Smooth muscle cell (in vitro differentiated cells): ENCODE data around the gene CBLL1. TPM values are rescaled to one million over a fixed set of nuclear protein-coding genes. Genes with fewer than 3 reads are reported as not detected.

Experiments used
- DNase-seq: peaks from one replicate; lab custom pipeline; 2025; ENCODE audit not compliant: unreplicated experiment; lab: John Stamatoyannopoulos, UW
- H2AFZ ChIP-seq: fragments of 200-600 bp; sonication (generic); 2 replicates; pipeline ENCODE4 v1.6.0; 2016; ENCODE audit warnings: antibody characterized with exemption, low read depth, mild to moderate bottlenecking
- H3F3A ChIP-seq: fragments of 200-600 bp; sonication (generic); 2 replicates; pipeline ENCODE4 v1.6.0; 2017; ENCODE audit warnings: antibody characterized with exemption, low read depth
- H3K27ac ChIP-seq: fragments of 200-600 bp; sonication (generic); 2 replicates; pipeline ENCODE4 v1.5.1; 2016; ENCODE audit warnings: low read depth, mild to moderate bottlenecking
- H3K27me3 ChIP-seq: fragments of 200-600 bp; sonication (generic); 2 replicates; pipeline ENCODE4 v1.6.1; 2016; ENCODE audit warnings: low read depth, mild to moderate bottlenecking
- H3K36me3 ChIP-seq: fragments of 200-600 bp; sonication (generic); 2 replicates; pipeline ENCODE4 v1.5.1; 2016; ENCODE audit warnings: low read depth
- H3K4me1 ChIP-seq: fragments of 200-600 bp; sonication (generic); 2 replicates; pipeline ENCODE4 v1.5.1; 2016; ENCODE audit warnings: low read depth
- H3K4me2 ChIP-seq: fragments of 200-600 bp; sonication (generic); 2 replicates; pipeline ENCODE4 v1.6.0; 2016; ENCODE audit warnings: mild to moderate bottlenecking
- H3K4me3 ChIP-seq: fragments of 200-600 bp; sonication (generic); 2 replicates; pipeline ENCODE4 v1.5.1; 2016; ENCODE audit warnings: mild to moderate bottlenecking
- H3K79me2 ChIP-seq: fragments of 200-600 bp; sonication (generic); 2 replicates; pipeline ENCODE4 v1.6.0; 2016; ENCODE audit warnings: low read depth, mild to moderate bottlenecking
- H3K9ac ChIP-seq: fragments of 200-600 bp; sonication (generic); 2 replicates; pipeline ENCODE4 v1.6.0; 2016; ENCODE audit warnings: low read depth
- H3K9me3 ChIP-seq: fragments of 200-600 bp; sonication (generic); replicated peaks from 2 replicates; pipeline ENCODE4 v1.5.1; 2016; ENCODE audit warnings: low read depth
- H4K20me1 ChIP-seq: fragments of 200-600 bp; sonication (generic); 2 replicates; pipeline ENCODE4 v1.6.0; 2016; ENCODE audit warnings: low read depth
- WGBS: methylation state at CpG from one replicate; pipeline ENCODE4 v1.1.7; 2016; ENCODE audit warnings: low lambda C conversion rate; 5-methylcytosine and 5-hydroxymethylcytosine counted together
- polyA plus RNA-seq: library from polyadenylated mRNA; unstranded; fragments of >200 nt; fragmentation: Nextera tagmentation; extraction: Ambion mirVana; gene quantifications from 2 replicates; pipeline ENCODE4 v1.2.1, GENCODE V29; 2016
- total RNA-seq: library from RNA; depleted of rRNA; stranded (reverse); fragments of >200 nt; gene quantifications from 2 replicates; pipeline ENCODE4 v1.2.3, GENCODE V29; 2014
- TF ChIP-seq, protein P1 (sequence below): fragments of 200-600 bp; sonication (generic); IDR thresholded peaks from 2 replicates; pipeline ENCODE4 v1.5.1; 2017; ENCODE audit warnings: borderline replicate concordance, mild to moderate bottlenecking, antibody characterized with exemption; ENCODE audit not compliant: insufficient read depth, poor library complexity, severe bottlenecking

The CBLL1 gene
- total and polyA plus RNA-seq, 2 experiments from 2014 or later: 17.8 to 22.9 TPM

DNA sequence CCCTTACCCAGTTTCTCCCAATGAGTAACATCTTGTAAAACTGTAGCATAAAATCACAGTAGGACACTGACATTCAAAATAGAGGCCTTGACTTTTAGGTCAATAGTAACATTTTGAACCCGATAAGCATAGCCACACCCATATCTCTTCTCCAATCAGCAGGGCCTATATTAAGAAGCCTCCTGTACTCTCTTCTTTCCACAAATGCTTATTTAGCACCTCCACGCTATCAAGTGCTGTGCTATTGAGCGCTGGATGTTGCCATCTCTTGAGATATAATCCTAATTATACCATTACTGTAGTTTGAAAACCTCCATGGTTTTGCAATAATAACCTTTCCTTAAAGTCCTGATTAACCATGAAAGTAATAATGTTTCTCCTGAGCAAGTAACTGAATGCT is 40.1 kb upstream of the CBLL1 start:
- Histone ChIP-seq H3F3A (no peaks in the 10 kb centered on the region), H3K79me2 (no peaks in the 10 kb centered on the region), H3K4me3 (no peak overlapping the region)

GRCh38 chr7:107708956-107709355 is 35.0 kb upstream of the CBLL1 start:
- no peaks in the 10 kb centered on the region for H4K20me1 ChIP-seq
- H3F3A ChIP-seq: no peaks in the 10 kb centered on the region
- H3K9ac ChIP-seq: no peak overlapping the region

More for the DNA sequence above, 40.1 kb upstream of the CBLL1 start:
- TF ChIP-seq, protein P1, sequence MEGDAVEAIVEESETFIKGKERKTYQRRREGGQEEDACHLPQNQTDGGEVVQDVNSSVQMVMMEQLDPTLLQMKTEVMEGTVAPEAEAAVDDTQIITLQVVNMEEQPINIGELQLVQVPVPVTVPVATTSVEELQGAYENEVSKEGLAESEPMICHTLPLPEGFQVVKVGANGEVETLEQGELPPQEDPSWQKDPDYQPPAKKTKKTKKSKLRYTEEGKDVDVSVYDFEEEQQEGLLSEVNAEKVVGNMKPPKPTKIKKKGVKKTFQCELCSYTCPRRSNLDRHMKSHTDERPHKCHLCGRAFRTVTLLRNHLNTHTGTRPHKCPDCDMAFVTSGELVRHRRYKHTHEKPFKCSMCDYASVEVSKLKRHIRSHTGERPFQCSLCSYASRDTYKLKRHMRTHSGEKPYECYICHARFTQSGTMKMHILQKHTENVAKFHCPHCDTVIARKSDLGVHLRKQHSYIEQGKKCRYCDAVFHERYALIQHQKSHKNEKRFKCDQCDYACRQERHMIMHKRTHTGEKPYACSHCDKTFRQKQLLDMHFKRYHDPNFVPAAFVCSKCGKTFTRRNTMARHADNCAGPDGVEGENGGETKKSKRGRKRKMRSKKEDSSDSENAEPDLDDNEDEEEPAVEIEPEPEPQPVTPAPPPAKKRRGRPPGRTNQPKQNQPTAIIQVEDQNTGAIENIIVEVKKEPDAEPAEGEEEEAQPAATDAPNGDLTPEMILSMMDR: no peak
- no peaks in the 10 kb centered on the region for H3K9me3 ChIP-seq
- H3K4me1 ChIP-seq: no peaks in the 10 kb centered on the region
- H4K20me1 ChIP-seq: no peaks in the 10 kb centered on the region
- DNase-seq: no peak
- no peak overlapping the region for H3K4me2 ChIP-seq
- H3K36me3 ChIP-seq: no peaks in the 10 kb centered on the region
- no peak overlapping the region for H2AFZ ChIP-seq
- H3K27me3 ChIP-seq: peaks cover 3% of the 10 kb centered on the region
- H3K9ac ChIP-seq: no peak overlapping the region
- 87% methylated on average over 3 of the region's 3 CpGs for WGBS
- H3K27ac ChIP-seq: no peak overlapping the region

DNA sequence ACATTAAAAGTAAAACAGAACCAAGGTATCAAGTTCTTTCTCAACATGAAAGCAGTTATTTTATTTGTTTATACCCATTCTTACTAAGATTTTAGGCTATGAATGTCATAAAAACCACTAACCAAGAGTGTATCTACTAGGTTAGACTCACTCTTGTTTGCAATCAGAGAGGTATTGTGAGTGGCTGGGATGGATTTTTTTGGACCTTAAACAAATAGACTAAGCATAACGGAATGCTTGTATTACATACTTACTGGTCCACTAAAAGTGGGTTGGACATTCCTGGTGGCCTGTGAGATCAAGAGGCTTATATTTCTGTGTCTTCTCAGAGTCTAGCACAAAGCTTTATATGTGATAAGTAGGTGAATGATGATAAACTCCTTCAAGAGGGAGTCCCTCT is 32.6 kb upstream of the CBLL1 start:
- Histone ChIP-seq H3K9ac (no peak overlapping the region), H3K4me3 (no peak overlapping the region), H4K20me1 (no peaks in the 10 kb centered on the region), H3K9me3 (no peaks in the 10 kb centered on the region), H3F3A (no peaks in the 10 kb centered on the region), H3K27ac (no peak overlapping the region), H3K36me3 (no peaks in the 10 kb centered on the region), H3K4me1 (no peaks in the 10 kb centered on the region), H3K79me2 (no peaks in the 10 kb centered on the region), H2AFZ (no peak overlapping the region), H3K4me2 (no peak overlapping the region), H3K27me3 (no peaks in the 10 kb centered on the region)
- no peak for DNase-seq
- 86% methylated on average over 1 of the region's 1 CpG for WGBS
- TF ChIP-seq, protein P1: no peak

More at GRCh38 chr7:107708956-107709355, 35.0 kb upstream of the CBLL1 start:
- DNase-seq: no peak
- no peak overlapping the region for H3K4me2 ChIP-seq
- whole genome bisulfite sequencing: 98% methylated on average over 2 of the region's 2 CpGs
- no peaks in the 10 kb centered on the region for H3K36me3 ChIP-seq
- H3K27ac ChIP-seq: no peak overlapping the region
- no peaks in the 10 kb centered on the region for H3K9me3 ChIP-seq
- no peaks in the 10 kb centered on the region for H3K79me2 ChIP-seq
- no peaks in the 10 kb centered on the region for H3K4me1 ChIP-seq
- H2AFZ ChIP-seq: no peak overlapping the region
- TF ChIP-seq, protein P1: no peak
- no peak overlapping the region for H3K4me3 ChIP-seq
- peaks cover 3% of the 10 kb centered on the region for H3K27me3 ChIP-seq

GRCh38 chr7:107712025-107712424 is 31.9 kb upstream of the CBLL1 start:
- no peaks in the 10 kb centered on the region for H3K36me3 ChIP-seq
- H3K79me2 ChIP-seq: no peaks in the 10 kb centered on the region
- no peak overlapping the region for H2AFZ ChIP-seq
- no peak overlapping the region for H3K4me2 ChIP-seq
- DNase-seq: no peak
- H3K4me1 ChIP-seq: no peaks in the 10 kb centered on the region
- no peak overlapping the region for H3K9ac ChIP-seq
- 89% methylated on average over 1 of the region's 1 CpG for WGBS
- H3K4me3 ChIP-seq: no peak overlapping the region
- no peaks in the 10 kb centered on the region for H3F3A ChIP-seq
- H3K27me3 ChIP-seq: no peaks in the 10 kb centered on the region
- TF ChIP-seq, protein P1: no peak
- H3K27ac ChIP-seq: no peak overlapping the region
- no peaks in the 10 kb centered on the region for H4K20me1 ChIP-seq
- H3K9me3 ChIP-seq: no peaks in the 10 kb centered on the region
